Measurements from ENCODE around the gene CRYGS.
"Not testable (repeated sequence)": the region's sequence is repeated elsewhere in the genome, so short reads cannot be mapped to it uniquely, and the experiment has no call there.

Gene CRYGS

DNA sequence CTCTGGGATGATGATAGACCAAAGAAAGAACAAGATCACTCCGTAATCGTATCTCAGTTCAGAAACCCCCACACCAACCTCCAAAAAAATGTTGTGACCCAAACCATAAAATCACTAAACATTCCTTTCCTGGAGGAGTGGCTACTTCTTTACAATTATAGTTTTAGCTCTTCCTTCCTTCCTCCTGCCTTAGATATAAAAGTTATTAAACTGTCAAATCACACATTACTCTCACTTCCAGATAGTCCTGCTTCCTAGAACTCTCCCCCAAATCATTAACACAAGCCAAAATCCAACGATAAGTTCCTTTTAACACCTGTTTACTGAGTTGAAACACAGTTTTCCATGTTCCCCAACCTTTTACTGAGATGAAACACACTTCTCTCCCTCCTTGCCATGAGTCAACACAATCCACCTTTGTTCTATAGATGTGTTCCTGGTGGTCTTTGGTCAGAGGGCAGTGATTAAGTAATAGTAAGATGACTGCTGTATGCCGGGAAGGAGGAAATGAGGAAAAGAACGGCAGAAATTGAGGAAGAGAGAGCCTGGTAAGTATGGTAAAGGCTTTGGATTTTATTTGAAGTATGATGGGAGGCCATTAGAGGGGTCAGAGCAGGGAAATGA, 8.3 kb upstream of the CRYGS start:
- DNase-seq (ENCODE audit: low read depth in 2 of 2), result no peak

DNA sequence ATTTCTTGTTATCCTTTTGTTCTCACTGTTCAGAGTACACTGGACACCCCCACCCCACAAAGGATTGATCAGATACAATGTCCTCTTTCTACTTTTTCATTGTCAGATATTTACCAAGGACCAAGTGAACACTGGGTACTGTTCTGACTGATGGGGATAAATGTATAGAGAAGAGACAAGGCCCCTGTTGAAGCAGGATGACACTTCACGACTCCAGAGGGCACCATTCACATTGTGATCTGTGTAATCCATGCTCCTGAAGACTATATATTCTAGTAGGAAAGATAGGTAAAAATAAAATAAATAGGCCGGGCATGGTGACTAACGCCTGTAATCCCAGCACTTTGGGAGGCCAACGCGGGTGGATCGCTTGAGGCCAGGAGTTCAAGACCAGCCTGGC, 7.2 kb upstream of the CRYGS start:
- DNase-seq (ENCODE audit: low read depth in 2 of 2), result no peak

DNA sequence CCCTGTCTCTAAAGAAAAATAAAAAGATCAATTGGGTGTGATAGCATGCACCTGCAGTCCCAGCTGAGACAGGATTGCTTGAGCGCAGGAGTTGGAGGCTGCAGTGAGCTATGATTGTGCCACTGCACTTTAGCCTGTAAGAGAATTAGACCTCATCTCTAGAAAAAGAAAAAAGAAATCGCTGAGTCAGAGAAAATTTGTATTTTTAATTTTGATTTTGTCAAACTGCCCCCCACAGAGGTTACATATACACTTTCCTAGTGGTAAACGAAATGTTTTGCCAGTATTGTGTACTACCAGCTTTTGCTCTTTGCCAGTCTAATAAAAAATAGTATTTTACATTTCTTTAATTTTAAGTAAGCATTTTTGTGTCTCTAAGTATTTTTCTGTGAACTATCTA, 5.3 kb upstream of the CRYGS start:
- DNase-seq (ENCODE audit: low read depth in 2 of 2), result no peak

DNA sequence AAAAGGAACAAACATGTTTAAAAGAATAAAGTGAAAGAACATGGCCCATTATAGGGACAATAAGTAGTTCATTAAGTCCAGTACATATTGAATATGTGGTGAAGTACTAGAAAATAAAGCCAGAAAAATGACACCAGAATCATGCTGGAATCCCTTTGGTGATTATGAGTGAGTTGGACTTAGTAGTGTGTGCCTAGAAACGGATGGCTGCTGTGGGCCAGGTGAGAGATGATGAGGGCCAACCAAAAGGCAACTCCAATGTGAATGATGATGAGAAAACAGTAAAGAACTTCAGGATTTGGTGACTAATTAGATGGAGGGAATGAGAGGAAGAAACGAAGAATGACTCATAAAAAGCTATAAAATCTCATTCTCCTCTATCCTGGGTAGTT, 3.3 kb downstream of the CRYGS start:
- DNase-seq (ENCODE audit: low read depth in 2 of 2), result no peak

DNA sequence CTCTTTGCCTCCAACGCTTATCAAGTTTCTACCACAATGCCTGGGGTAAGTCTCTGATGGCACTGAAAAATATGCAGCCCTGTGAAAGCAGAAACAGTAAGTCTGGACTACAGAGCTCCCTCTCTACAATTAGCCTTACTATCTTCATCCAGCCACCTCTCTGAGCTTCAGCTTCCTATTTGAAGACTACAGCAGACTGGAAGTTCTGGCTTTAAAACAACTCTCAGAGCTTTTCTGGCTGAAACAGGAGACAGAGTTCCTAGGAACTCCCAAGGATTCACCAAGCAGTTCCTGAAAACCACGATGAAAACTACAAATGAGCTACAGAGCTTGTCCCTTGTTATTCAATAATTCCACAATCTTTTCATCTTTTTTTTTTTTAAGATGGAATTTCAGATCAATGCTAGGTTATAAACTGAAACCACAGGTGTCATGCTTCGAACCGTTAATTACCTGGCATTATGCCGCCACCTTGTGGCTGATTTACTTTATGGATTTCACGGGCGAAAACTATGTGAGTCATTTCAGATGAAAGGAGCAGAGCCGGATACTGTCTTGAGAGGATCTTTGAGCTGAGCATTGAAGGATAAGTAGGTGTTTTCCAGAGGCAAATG, 3.9 kb downstream of the CRYGS start:
- peak; percentile 72 to 74 for DNase-seq (ENCODE audit: low read depth in 2 of 2)

DNA sequence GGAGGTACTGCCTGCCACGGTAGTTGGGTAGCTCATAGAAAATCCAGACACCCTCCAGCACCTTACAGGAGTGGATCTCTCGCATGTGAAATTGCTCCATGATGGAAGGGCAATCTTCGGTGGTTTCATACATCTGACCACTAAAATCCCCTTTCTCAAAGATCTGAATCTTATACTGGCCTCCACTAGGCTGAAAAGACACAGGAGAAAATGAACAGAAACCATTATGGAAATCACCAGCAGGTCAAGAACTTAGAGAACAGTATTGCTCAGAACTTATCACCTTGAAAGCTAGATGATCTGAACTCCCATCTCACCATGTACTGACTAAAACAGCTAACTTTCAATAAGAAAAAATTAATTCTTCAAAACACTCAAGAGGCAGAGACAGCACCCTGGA, 5.4 kb downstream of the CRYGS start:
- DNase-seq (ENCODE audit: low read depth in 2 of 2), result no peak

DNA sequence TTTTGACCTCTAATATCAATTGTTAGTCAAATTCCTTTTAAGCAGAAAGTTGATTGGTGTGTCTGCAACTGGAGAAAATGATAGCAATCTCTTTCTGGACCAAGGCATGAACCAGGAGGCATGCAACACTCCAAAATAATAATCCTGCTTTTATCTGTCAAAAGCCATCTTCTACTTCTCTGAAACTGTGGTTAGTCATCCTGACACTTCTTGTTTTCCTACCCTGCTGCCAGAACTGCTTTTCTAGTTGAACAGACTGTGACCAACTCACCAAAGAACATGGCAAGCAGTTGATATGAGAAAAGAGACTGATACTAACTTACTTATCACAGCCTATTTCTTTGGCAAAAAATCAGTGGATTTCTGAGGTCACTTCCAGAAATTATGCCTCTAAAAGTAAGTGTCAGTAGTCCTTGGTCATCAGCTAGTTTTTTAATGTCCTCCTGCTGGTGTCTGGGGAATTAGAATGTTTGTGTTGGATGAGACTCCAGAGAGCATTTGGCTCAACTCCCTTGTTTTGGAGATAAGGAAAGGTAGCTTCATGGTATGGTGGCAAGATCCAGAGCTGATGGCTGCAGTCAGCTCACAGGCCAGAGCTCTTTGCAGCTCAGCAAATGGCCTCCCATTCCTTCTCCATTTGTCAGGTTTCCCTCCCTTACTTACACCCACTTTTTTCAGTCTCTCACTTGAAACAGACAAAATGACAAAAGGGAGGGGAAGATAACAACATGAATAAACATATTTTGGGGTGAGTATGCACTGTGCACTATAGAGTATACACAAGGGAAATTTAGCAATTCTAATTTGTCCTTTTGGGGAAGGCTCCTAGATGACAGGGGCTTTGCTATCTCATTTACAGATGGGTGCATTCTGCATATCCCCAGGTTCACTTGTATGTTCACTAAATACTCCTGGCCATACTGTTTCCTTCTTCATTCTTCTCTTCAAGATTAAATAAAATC, 7.0 kb downstream of the CRYGS start:
- no peak for DNase-seq (ENCODE audit: low read depth in 2 of 2)

DNA sequence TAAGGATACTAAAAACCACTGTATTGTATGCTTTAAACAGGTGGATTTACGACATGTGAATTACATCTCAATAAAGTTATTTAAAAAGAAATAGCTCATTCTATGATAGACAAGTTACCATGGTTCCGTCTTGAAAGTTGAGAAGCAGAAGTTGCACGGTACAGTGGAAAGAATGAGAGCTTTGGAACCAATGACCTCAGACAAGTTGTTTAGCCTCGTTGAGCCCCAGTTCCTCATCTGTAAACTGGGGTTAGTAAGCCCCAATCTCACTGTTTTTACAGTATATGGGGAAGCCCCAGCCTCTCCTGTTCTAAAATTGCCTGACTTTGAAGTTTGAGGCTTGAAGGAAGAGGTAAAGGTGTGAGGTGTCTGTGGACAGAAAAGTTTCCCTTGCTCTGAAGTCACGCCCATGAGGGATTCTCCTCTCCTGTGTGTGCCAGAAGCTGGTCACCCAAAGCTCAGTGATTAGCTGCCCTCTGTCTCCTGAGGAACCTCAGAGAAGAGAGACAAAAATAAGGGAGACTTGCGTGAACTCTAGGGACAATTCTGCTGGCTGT, 10.0 kb downstream of the CRYGS start:
- peak in 1 of 2 donors; percentile 44 for DNase-seq (ENCODE audit: low read depth in 2 of 2)

DNA sequence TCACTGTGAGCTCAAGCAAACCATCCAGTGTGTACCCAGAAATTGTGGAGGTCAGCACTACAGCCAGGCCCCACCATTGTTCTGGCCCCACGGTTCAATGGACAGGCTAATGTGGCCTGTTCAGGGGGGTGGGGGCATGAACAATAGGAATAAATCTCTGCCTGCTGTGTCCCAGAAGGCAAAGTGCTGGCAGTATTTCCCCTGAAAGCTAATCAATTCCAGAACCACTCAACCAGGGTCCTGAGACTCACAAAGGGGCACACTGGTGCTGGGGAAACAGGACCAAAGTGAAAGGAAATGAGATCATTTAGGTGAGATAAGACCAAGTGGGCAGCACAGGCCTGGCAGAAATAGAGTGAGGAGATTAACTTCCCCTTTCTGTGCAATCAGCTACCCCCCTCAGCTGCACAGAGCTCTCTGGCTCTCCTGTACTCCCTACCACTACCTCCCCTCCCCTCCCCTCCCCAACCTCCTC, 11.5 kb downstream of the CRYGS start:
- no peak for DNase-seq (ENCODE audit: low read depth in 2 of 2)

DNA sequence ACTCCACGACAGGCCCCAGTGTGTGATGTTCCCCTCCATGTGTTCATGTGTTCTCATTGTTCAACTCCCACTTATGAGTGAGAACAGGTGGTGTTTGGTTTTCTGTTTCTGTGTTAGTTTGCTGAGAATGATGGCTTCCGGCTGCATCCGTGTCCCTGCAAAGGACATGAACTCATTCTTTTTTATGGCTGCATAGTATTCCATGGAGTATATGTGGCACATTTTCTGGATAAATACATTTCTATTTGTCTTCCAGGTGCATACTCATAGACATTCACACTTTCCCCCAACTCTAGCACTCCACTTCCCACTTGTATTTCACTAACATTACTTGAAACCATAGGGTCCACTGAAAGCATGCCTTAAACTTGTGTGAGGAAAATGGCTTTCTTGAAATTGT, 12.5 kb downstream of the CRYGS start:
- not testable (repeated sequence) for DNase-seq (ENCODE audit: low read depth in 2 of 2)

DNA sequence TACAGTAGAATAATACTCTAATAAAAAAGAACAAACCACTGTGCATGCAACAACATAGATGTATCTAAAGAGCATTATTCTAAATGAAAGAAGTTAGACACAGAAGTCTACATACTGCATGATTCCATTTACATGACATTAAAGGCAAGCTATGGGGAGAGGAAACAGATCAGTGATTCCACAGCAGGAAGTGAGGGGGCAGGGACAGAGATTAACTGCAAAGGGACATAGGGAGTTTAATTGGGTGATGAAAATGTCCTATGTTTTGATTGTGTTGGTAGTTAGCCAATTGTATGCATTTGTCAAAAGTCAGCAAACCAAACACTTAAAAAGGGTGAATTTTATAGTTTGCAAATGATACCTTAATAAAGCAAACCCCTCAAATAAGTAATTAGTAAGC, 13.8 kb downstream of the CRYGS start:
- DNase-seq (ENCODE audit: low read depth in 2 of 2), result no peak

DNA sequence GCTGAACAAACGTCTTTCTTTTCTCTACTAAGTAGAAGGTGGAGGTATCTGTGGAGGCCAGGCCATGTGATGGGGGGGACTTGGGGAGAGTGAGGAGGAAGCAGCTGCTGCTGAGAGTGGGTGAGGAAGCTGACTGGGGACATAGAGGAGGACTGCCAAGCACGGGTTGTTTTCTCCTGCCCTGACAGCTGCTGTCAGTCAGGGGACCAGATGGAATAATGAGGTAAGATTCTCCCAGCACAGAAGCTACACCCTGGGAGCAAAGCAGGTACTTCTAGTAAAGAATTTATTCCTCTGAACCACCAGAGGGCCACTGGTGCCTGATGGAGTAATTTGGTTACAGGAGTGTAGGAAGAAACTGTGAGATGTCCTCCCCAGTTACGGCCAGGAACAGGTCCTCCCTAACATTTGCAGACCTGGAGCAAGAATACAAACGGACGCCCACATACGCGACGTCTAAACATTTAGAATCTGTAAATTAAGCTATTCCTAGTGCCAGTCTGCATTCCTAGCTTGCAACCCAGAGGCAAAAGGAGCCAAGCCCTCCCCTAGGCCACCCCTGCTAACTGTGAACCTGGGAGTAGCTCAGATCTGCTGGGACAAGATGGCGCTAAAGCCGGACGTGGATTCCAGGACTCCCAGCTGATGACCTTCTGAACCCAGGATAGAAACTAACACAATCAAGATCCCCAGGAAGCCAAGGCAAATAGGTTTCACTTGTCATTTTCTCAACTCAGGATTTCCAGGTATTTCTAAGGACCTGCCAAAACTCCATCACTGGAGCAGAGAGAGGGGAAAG, 14.8 kb downstream of the CRYGS start:
- DNase-seq (ENCODE audit: low read depth in 2 of 2), result no peak

DNA sequence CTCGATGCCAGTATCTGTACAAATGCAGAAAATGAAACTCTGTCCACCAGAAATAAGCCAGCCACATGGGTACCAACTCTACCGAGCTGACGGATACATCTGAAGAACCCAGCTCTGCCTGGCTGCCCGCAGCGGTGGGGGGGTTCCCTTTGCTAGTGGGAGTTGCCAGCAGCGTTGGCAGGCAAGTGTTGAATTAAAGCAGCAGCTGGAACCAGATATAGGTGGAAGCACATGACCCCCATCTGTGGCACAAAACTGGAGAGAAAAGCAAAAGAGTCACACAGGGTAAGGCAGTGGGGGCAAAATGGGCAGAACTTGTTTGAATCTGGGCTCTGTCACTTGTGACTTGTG, 17.9 kb downstream of the CRYGS start:
- no peak for DNase-seq (ENCODE audit: low read depth in 2 of 2)

DNA sequence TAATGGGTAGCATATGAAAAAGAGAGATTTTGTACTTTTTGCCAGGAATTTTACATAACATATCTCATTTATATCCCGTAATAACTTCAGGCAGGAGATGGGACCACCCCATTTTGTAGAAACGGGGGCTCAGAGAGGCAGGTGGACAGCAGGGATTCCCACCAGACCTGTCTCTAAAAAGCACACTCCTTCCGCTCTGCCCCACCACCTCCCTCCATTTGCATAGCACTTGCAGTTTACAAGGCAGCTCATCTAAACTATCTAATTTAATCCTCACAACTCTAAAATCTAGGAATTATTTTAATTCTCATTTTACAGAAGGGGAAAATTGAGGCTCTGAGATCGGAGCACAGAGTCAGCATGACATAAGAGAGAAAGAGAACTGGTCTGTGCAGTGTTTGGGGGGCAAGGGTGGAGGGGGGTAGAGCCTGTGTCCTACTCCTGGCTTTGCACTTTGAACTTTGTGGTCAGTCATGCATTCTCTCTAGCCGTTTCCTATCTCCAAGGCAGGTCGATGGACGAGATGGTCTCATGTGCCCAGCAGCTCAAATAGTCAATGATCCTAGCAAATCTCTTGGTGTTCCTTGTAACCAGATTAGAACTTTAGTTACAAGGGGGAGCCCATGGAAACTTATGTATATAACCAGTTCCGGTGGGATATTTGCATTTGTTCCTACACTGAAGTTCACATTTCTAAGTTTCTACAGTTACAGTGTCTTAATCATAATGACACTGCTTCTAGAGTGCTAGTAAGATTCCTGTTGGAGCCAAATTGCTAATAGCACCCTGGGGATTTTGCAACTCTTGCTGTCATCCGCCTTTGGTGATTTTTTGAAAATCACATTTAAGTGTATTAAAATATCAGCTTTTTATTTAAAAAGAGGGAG, 18.6 kb downstream of the CRYGS start:
- DNase-seq (ENCODE audit: low read depth in 2 of 2), result no peak

DNA sequence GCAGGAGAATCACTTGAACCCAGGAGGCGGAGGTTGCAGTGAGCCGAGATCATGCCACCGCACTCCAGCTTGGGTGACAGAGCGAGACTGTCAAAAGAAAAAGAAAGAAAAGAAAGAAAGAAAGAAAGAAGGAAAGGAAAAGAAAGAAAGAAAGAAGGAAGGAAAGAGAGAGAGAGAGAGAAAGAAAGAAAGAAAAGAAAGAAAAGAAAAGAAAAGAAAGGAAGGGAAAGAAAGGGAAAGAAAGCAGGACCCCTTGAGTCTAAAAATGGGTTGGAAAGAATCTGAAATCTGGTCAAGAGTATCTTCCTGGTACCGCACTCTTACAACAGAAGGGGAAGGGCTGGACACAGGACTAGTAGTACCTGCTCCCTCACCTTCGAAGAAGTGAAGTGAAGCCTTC, 19.6 kb downstream of the CRYGS start:
- no peak for DNase-seq (ENCODE audit: low read depth in 2 of 2)

DNA sequence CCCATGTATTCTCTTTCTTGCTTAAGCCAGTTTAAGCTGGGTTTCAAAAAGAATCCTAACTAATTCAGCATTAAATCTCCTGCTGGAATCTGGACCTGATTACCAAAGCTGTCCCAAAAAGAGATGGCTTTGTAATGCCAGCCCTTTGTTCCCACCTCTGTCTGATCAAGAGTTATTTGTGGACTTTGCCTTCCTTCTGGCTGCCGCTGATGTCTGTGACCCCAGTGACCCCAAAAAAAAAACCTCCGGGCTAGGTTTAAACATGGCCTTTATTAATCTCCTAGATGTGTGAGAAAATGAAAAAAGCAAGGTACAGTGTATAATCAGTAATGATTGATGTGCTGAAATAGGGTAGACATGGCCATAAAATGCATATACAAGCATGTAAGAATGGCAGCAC, 20.7 kb downstream of the CRYGS start:
- no peak for DNase-seq (ENCODE audit: low read depth in 2 of 2)

DNA sequence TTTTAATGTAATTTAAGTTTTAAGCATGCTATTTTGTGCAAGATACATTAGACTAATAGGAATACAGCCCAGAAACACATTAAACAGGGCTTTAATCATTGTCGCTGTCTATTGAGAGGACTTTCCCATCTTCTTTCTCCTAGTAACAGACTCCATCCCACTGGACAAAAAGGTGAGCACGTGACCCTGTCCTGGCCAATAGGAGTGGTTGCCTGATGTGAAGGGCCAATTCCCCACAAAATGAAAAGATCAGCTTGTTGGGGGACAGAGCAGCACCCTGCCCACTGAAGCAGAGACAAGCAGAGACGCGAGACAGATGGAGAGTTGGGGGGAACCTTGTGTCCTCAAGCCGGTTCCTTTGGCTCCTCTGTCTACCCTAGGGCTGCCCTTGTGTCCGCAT, 21.2 kb downstream of the CRYGS start:
- no peak for DNase-seq (ENCODE audit: low read depth in 2 of 2)

DNA sequence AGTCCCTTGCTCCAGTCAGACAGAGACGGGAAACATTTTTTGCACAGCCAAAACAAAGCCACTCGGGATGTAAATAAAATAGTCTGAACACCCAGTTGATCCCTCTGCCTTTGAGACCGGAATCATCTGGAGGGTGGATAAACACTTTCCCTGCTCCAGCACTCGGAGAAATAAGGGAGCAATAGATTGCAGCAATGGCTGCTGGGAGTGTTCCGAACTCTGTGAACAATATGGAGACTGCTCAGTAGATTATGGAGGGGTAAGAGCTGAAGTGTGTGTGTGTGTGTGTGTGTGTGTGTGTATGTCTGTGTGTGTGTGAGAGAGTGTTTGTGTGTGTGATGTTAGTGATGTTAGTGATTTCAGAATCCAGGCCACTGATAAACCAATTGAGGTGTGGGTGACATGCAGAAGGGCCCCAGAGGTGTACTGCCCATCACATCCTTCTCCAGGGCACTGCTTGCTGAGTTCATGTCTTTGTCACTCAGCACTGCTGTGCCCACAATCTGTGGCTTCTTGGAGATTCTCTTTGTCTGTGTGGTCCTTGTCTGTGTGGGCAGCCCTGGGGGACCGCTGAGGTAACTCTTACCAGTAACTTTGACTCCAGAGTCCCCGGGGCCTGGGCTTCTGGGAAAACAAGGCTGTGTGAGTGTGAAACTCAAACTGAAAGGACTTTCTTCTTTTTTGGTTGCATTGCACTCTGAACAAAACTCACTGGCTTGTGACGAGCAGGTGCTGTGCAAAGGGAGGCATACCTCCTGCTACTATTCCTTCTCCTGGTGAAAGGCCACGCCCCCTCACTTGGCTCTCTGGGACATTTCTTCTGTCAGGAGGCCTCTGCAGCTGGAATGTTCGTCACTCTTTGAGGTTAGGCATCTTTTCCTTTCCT, 23.0 kb downstream of the CRYGS start:
- no peak for DNase-seq (ENCODE audit: low read depth in 2 of 2)

DNA sequence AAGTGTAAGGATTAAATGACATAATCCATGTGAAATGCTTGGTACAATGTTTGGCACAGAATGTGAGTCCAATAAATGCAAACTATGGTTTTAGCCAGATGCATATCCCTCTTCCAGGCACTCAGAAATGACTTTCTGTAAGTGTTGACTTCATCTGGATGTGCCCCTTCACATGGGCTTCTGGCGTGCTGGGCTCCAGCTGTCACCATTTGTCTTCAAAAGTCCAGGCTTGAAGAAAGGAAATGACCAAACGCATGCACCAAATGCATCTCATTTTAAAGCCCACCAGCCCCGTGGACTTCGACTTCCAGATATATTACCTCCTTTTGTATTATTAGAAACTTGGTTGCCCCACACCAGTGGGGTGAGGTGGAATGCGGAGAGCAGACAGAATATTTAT, 23.7 kb downstream of the CRYGS start:
- no peak for DNase-seq (ENCODE audit: low read depth in 2 of 2)

Data from activated CD4-positive, alpha-beta T cell treated with anti-CD3 and anti-CD28 coated beads for 24 hours (primary cell).